Heart right ventricle (tissue), 16 donors: ENCODE results near the gene DAB2IP. TPM values are rescaled to one million over a fixed set of nuclear protein-coding genes. Genes with fewer than 3 reads are reported as not detected.

ENCODE experiments used
- ATAC-seq, 8 donors: fragments of 200-7000 bp; cut with Tn5 transposase; one replicate each; pipeline ENCODE4 v1.9.1; 2020; ENCODE audit warnings: mild to moderate bottlenecking in 8 of 8, moderate library complexity in 8 of 8, moderate number of reproducible peaks in 1 of 8
- DNase-seq, 2 donors: peaks; one replicate each; pipeline ENCODE4 v3.0.0-alpha.2; 2020
- H3K27ac ChIP-seq, 10 donors: fragments of 200-600 bp; sonication (generic) in 2 of 10; one replicate each; pipeline versions ENCODE4 v1.5.0 to v1.8.0; 2020 to 2022; ENCODE audit warnings: mild to moderate bottlenecking in 3 of 10
- H3K27me3 ChIP-seq, 7 donors: fragments of 200-600 bp; one replicate each; pipeline ENCODE4 v1.8.0; 2021 to 2022; ENCODE audit warnings: mild to moderate bottlenecking in 2 of 7
- H3K36me3 ChIP-seq, 9 donors: fragments of 200-600 bp; sonication (generic) in 1 of 9; one replicate each; pipeline versions ENCODE4 v1.5.0 to v1.8.0; 2020 to 2022; ENCODE audit warnings: mild to moderate bottlenecking in 2 of 9
- H3K4me1 ChIP-seq, 9 donors: fragments of 200-600 bp; sonication (generic) in 1 of 9; one replicate each; pipeline versions ENCODE4 v1.5.0 to v1.8.0; 2020 to 2022; ENCODE audit warnings: mild to moderate bottlenecking in 4 of 9
- H3K4me3 ChIP-seq, 10 donors: fragments of 200-600 bp; sonication (generic) in 2 of 10; one replicate each; pipeline versions ENCODE4 v1.5.0 to v1.8.0; 2020 to 2022; ENCODE audit warnings: mild to moderate bottlenecking in 7 of 10, moderate library complexity in 2 of 10
- H3K9me3 ChIP-seq, 11 donors: fragments of 200-600 bp in 10 of 11; sonication (generic) in 2 of 11; one replicate each; pipeline versions ENCODE4 v1.5.0 to v1.8.0; 2013 to 2022; ENCODE audit warnings: mild to moderate bottlenecking in 2 of 11, control low read depth in 1 of 11, moderate library complexity in 1 of 11
- CTCF ChIP-seq, 9 donors: fragments of 200-600 bp; sonication (generic) in 2 of 9; IDR thresholded peaks; one replicate each; pipeline versions ENCODE4 v1.5.0 to v1.8.0; 2021 to 2022; ENCODE audit warnings: antibody characterized with exemption in 9 of 9, mild to moderate bottlenecking in 5 of 9, moderate library complexity in 1 of 9
- WGBS, 2 donors: extraction: QIAGEN DNeasy Blood & Tissue Kit; methylation state at CpG; one replicate each; pipeline ENCODE4 v1.1.7; 2013; ENCODE audit warnings: inconsistent platforms in 1 of 2; 5-methylcytosine and 5-hydroxymethylcytosine counted together
- intact Hi-C, 10 donors: fragments of 100-400 bp; cut with DNase I; formaldehyde crosslinking; loops; one replicate each; pipeline versions ENCODE4 v1.11.1 to v1.14.2; 2022
- polyA plus RNA-seq, 2 donors: library from polyadenylated mRNA; stranded (reverse); fragments of 200-250 nt; gene quantifications; one replicate each; pipeline ENCODE4 v1.2.3, GENCODE V29; 2013
- total RNA-seq, 10 donors: library from RNA; stranded (reverse); fragmentation: NEBNext Ultra II Directional in 3 of 10; extraction: Animal tissue kit (Norgen Biotek cat#: 25700) in 3 of 10; gene quantifications; one replicate each; pipeline versions ENCODE4 v1.2.1 to v1.2.4, GENCODE V29; 2021 to 2023
- donor health status: Arrhythmogenic right ventricular cardiomyopathy.
- donor health status: ischemic (EF 13 %, LVEDD 7.1; RV severe dilation, severe dysfunction).
- donor health status: healthy with polysubstance abuse.
- donor health status: DM: no; HTN: yes; CAD: no.
- donor health status: DM: no; HTN: no; CAD: no.
- donor health status: ischemic (EF 25% LVEDD 6.9; RV normal size, moderate dysfunction).
- donor health status: ischemic (EF 25% LVEDD 5.7; RV mildly dilated, moderate dysfunction).
- donor health status: healthy.
- donor health status: DM: yes; HTN: yes; CAD: no.
- donor health status: Ischemic cardiomyopathy.
- donor health status: ischemic (EF 35%, LVEDD 5.7; RV mildly dilated, moderate dysfunction).
- donor health status: nonischemic (EF 11% LVEDD 7.7; RV severe dilation, severe dysfunction).
- donor health status: DM: yes; HTN: yes; CAD: no.
- donor health status: PGD.
- donor health status: ischemic (EF 29% LVEDD 5.4; RV normal size, mild dysfunction).
- donor health status: nonischemic (EF 23%, LVEDD 6.1; RV moderate dilation, normal function).

DAB2IP gene
- total and polyA plus RNA-seq, 12 donors, result 18.1 to 71.1 (median 52.8) TPM

- peak in 1 of 8 donors; percentile 15 for ATAC-seq
- H3K27me3 ChIP-seq, result no peaks in the 10 kb centered on the region
- 49 to 57% methylated on average over 7 of the region's 7 CpGs for WGBS, 2 donors
- H3K4me3 ChIP-seq, result no peak overlapping the region
- peaks cover 67 to 100% (median 86%) of the 10 kb centered on the region in 9 donors for H3K4me1 ChIP-seq
- H3K27ac ChIP-seq, result peak overlapping the region; percentile 39 to 98 (median 92)
- intact Hi-C loops, result loop anchor here in 1 of 10 donors (10.0 kb wide), 1 partner anchor 76 kb away; no protein-coding TSS in a partner anchor
- H3K36me3 ChIP-seq, result peaks cover 0 to 7% (median 0%) of the 10 kb centered on the region in 9 donors
- TF ChIP-seq CTCF (IDR thresholded peaks at IDR 0.05), result peak in 3 of 9 donors; percentile 13 to 29 (median 22)
- no peaks in the 10 kb centered on the region for H3K9me3 ChIP-seq
- no peak for DNase-seq
These were observed 69.0 kb downstream of the DAB2IP start for GRCh38 chr9:121720311-121721057.

GRCh38 chr9:121721058-121721350 lies 69.6 kb downstream of the DAB2IP start:
- H3K27ac ChIP-seq, result peak overlapping the region; percentile 39 to 98 (median 92)
- TF ChIP-seq CTCF (IDR thresholded peaks at IDR 0.05), result peak in 2 of 9 donors; percentile 27 to 28
- no peak for ATAC-seq

GRCh38 chr9:121721770-121722169 lies 70.3 kb downstream of the DAB2IP start:
- ATAC-seq, result peak in 2 of 8 donors; percentile 16 to 31
- Histone ChIP-seq H3K4me3 (no peak overlapping the region), H3K27me3 (no peaks in the 10 kb centered on the region), H3K27ac (peak overlapping the region in 9 of 10 donors; percentile 50 to 98 (median 93)), H3K4me1 (peaks cover 80 to 100% (median 92%) of the 10 kb centered on the region in 9 donors), H3K36me3 (peaks cover 0 to 7% (median 0%) of the 10 kb centered on the region in 9 donors), H3K9me3 (no peaks in the 10 kb centered on the region)
- 48 to 51% methylated on average over 7 of the region's 7 CpGs for WGBS, 2 donors
- peak; percentile 51 to 58 for DNase-seq
- intact Hi-C loops, result loop anchor here in 1 of 10 donors (2.0 to 10.0 kb wide), 2 partner anchors 25 to 77 kb away; no protein-coding TSS in a partner anchor
- no peak for TF ChIP-seq CTCF (IDR thresholded peaks at IDR 0.05)

More at GRCh38 chr9:121721058-121721350, 69.6 kb downstream of the DAB2IP start:
- 30 to 36% methylated on average over 1 of the region's 1 CpG for WGBS, 2 donors
- H3K4me3 ChIP-seq, result no peak overlapping the region
- DNase-seq, result no peak
- peaks cover 73 to 100% (median 89%) of the 10 kb centered on the region in 9 donors for H3K4me1 ChIP-seq
- intact Hi-C loops, result loop anchor here in 1 of 10 donors (10.0 kb wide), 1 partner anchor 76 kb away; no protein-coding TSS in a partner anchor
- peaks cover 0 to 7% (median 0%) of the 10 kb centered on the region in 9 donors for H3K36me3 ChIP-seq
- no peaks in the 10 kb centered on the region for H3K9me3 ChIP-seq
- H3K27me3 ChIP-seq, result no peaks in the 10 kb centered on the region

GRCh38 chr9:121725008-121725775 lies 73.8 kb downstream of the DAB2IP start:
- 27% methylated on average over 21 of the region's 21 CpGs for WGBS, 2 donors
- peak; percentile 86 to 92 (median 88) for ATAC-seq
- intact Hi-C loops, result loop anchor here in 3 of 10 donors (1.0 to 10.0 kb wide), 4 partner anchors 11 to 80 kb away; no protein-coding TSS in a partner anchor
- Histone ChIP-seq H3K4me3 (no peak overlapping the region), H3K27me3 (no peaks in the 10 kb centered on the region), H3K27ac (peak overlapping the region; percentile 67 to 98 (median 92)), H3K36me3 (no peaks in the 10 kb centered on the region), H3K9me3 (no peaks in the 10 kb centered on the region), H3K4me1 (peaks cover 70 to 100% (median 98%) of the 10 kb centered on the region in 9 donors)
- peak; percentile 95 to 99 for DNase-seq
- TF ChIP-seq CTCF (IDR thresholded peaks at IDR 0.05), result no peak
